ENCODE measurements around the gene LY86.

- TF ChIP-seq CTCF (IDR thresholded peaks at IDR 0.05; ENCODE audit: low read depth, low read length) (no peak), EZH2phosphoT487 (IDR thresholded peaks at IDR 0.05; ENCODE audit: low read depth) (no peak)
Measured at GRCh38 chr6:6564154-6564553, 24.4 kb upstream of the LY86 start.
